Kidney (tissue), 14 donors: ENCODE results near the gene CALN1. TPM values are rescaled to one million over a fixed set of nuclear protein-coding genes. Genes with fewer than 3 reads are reported as not detected.

Experiments used
- DNase-seq, 5 donors: peaks; one replicate each; pipeline ENCODE4 v3.0.0-alpha.2; 2013 to 2020
- FAIRE-seq: peaks from 2 replicates; lab custom pipeline; 2012; peaks lifted over from hg19 to GRCh38; lab: Jason Lieb, UNC
- H3K27ac ChIP-seq, 2 donors: one replicate each; pipeline ENCODE4 v1.7.0; 2013; ENCODE audit warnings: low read depth in 2 of 2, low read length in 2 of 2, inconsistent platforms in 1 of 2
- H3K27me3 ChIP-seq: one replicate; pipeline ENCODE4 v1.7.1; 2013; ENCODE audit warnings: low read length, inconsistent platforms; ENCODE audit not compliant: control insufficient read depth, insufficient read depth
- H3K36me3 ChIP-seq, 3 donors: one replicate each; pipeline versions ENCODE4 v1.7.0 to v1.7.1; 2013; ENCODE audit warnings: low read length in 3 of 3, control low read depth in 1 of 3, inconsistent platforms in 1 of 3; ENCODE audit not compliant: insufficient read depth in 3 of 3, control insufficient read depth in 2 of 3
- H3K4me1 ChIP-seq, 3 donors: one replicate each; pipeline versions ENCODE4 v1.7.0 to v1.7.1; 2013; ENCODE audit warnings: low read length in 3 of 3, inconsistent platforms in 1 of 3, low read depth in 1 of 3; ENCODE audit not compliant: control insufficient read depth in 2 of 3, insufficient read depth in 2 of 3
- H3K4me3 ChIP-seq, 3 donors: one replicate each; pipeline versions ENCODE4 v1.7.0 to v1.8.1; 2013; ENCODE audit warnings: low read length in 3 of 3, control low read depth in 1 of 3, inconsistent platforms in 1 of 3
- H3K9ac ChIP-seq, 3 donors: one replicate each; pipeline versions ENCODE4 v1.7.0 to v1.7.1; 2013; ENCODE audit warnings: low read length in 3 of 3, control low read depth in 1 of 3, inconsistent platforms in 1 of 3
- H3K9me3 ChIP-seq, 3 donors: one replicate each; pipeline versions ENCODE4 v1.7.0 to v1.7.1; 2013; ENCODE audit warnings: low read length in 3 of 3, control low read depth in 1 of 3, inconsistent platforms in 1 of 3; ENCODE audit not compliant: control insufficient read depth in 2 of 3, insufficient read depth in 1 of 3
- intact Hi-C: fragments of 100-400 bp; cut with DNase I; formaldehyde crosslinking; loops from one replicate; pipeline ENCODE4 v1.11.1; 2022
- polyA plus RNA-seq: library from polyadenylated mRNA; stranded (reverse); fragments of 350-450 nt; fragmentation: Illumina TruSeq; extraction: RNeasy Lipid Tissue Mini Kit (QIAGEN cat#74804); gene quantifications from one replicate; pipeline ENCODE4 v1.2.3, GENCODE V29; 2014; ENCODE audit warnings: low read depth, low replicate concordance; ENCODE audit not compliant: insufficient read depth
- total RNA-seq: library from RNA; stranded (reverse); fragmentation: NEBNext Ultra II Directional; extraction: Animal tissue kit (Norgen Biotek cat#: 25700); gene quantifications from one replicate; pipeline ENCODE4 v1.2.1, GENCODE V29; 2021
- TF ChIP-seq, protein P1 (sequence below): IDR thresholded peaks from 3 replicates; pipeline ENCODE4 v1.5.1; 2012; ENCODE audit warnings: mild to moderate bottlenecking, moderate library complexity, borderline replicate concordance; ENCODE audit not compliant: insufficient read depth; ENCODE audit errors: extremely low read depth
- donor health status: control.
- donor health status: control.
- donor health status: control.
- donor health status: control.
- donor health status: control.
- donor health status: DM: yes; HTN: yes; CAD: no.
- donor health status: Normal renal cell carcinoma (clear cell type).

The CALN1 gene
- total and polyA plus RNA-seq, 2 donors from 2014 or later, result not detected

DNA sequence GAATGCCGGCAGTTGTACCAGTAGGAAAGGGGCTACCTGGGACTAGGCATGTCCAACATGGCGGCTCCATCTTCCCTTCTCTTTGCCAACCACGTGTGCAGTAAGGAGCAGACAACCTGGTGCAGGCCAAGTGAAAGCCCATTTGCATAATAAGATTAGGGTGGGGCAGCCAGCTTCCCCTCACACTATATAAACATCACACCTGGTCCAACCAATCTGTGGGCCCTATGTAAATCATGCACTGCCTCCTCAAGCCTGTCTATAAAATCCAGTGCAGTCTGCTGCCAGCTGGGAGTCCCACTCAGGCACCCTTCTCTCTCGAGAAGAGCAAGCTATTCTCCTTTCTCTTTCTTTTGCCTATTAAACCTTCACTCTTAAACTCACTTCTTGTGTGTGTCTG, 429.3 kb downstream of the CALN1 start:
- no peak for DNase-seq
- H3K36me3 ChIP-seq, result no peaks in the 10 kb centered on the region
- H3K9me3 ChIP-seq, result no peaks in the 10 kb centered on the region
- H3K4me1 ChIP-seq, result no peaks in the 10 kb centered on the region
- intact Hi-C loops, result no loop called here
- no peak overlapping the region for H3K4me3 ChIP-seq
- no peak overlapping the region for H3K27ac ChIP-seq
- H3K9ac ChIP-seq, result no peak overlapping the region
- TF ChIP-seq, protein P1, sequence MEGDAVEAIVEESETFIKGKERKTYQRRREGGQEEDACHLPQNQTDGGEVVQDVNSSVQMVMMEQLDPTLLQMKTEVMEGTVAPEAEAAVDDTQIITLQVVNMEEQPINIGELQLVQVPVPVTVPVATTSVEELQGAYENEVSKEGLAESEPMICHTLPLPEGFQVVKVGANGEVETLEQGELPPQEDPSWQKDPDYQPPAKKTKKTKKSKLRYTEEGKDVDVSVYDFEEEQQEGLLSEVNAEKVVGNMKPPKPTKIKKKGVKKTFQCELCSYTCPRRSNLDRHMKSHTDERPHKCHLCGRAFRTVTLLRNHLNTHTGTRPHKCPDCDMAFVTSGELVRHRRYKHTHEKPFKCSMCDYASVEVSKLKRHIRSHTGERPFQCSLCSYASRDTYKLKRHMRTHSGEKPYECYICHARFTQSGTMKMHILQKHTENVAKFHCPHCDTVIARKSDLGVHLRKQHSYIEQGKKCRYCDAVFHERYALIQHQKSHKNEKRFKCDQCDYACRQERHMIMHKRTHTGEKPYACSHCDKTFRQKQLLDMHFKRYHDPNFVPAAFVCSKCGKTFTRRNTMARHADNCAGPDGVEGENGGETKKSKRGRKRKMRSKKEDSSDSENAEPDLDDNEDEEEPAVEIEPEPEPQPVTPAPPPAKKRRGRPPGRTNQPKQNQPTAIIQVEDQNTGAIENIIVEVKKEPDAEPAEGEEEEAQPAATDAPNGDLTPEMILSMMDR, result no peak
- no peaks in the 10 kb centered on the region for H3K27me3 ChIP-seq
- no peak for FAIRE-seq

DNA sequence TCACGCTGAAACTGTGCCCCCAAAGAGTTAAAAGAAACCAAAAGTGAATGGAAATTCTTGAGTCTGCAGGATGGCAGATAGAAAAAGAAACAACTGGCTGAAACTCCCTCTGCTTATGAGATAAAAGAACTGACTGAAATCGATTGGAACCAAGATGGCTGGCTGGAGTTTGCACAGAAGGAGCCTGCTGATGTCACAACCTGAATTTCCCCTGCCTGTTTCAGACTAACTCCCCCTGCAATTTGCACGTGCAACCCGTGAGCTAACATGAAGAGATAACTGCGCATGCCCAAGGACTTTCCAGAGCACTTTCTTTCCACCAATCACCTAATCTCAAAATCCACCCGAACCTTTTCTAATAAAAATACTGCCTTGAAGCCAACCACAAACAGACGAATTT, 435.5 kb downstream of the CALN1 start:
- Histone ChIP-seq H3K36me3 (no peaks in the 10 kb centered on the region), H3K9me3 (no peaks in the 10 kb centered on the region), H3K4me1 (no peaks in the 10 kb centered on the region), H3K27me3 (no peaks in the 10 kb centered on the region), H3K27ac (no peak overlapping the region), H3K9ac (no peak overlapping the region), H3K4me3 (no peak overlapping the region)
- intact Hi-C loops, result no loop called here
- FAIRE-seq (no peak), DNase-seq (no peak)
- TF ChIP-seq, protein P1, result no peak

DNA sequence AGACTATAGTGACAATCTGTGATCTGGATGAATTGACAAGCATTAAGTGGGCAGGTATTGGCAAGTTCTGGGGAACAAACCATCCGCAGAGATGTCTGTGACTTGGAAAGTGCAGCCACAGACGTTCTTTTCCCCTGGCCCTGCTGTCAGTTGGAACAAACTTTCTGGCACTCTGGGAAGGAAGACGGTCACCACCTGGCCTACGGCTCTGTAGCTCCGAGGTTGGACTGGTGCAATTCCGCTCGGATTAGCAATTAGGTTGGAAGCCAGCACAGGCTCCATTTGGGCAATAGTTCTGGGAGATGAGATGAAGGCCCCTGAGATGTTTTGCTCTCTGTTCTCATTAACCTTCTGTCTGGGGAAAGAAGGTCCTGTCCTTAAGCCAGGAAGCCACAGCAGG, 437.5 kb downstream of the CALN1 start:
- H3K9me3 ChIP-seq, result no peaks in the 10 kb centered on the region
- no peak for FAIRE-seq
- intact Hi-C loops, result no loop called here
- no peak overlapping the region for H3K4me3 ChIP-seq
- H3K9ac ChIP-seq, result no peak overlapping the region
- H3K4me1 ChIP-seq, result no peaks in the 10 kb centered on the region
- TF ChIP-seq, protein P1, result no peak
- DNase-seq, result no peak
- H3K27me3 ChIP-seq, result no peaks in the 10 kb centered on the region
- H3K36me3 ChIP-seq, result no peaks in the 10 kb centered on the region
- H3K27ac ChIP-seq, result no peak overlapping the region

DNA sequence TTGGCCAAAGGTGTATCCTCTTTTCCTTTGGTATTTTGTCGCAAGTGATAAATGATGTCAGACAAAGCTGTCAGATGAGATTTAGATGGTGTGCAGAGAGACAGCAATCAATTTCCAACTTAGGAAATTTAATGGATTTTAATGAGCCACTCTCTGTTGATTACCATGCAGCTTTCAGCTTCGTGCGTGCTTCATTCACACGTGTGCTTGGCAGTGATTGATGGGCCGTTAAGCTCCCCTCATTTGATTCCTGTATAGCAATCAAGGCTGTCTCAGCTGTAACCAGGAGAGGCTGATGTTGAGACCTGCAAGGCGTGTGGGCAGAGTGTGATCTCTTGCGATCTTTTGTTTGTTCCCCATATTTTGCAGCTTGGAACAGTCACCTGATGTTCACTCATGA, 439.6 kb downstream of the CALN1 start:
- no peak overlapping the region for H3K9ac ChIP-seq
- TF ChIP-seq, protein P1, result no peak
- no peak for FAIRE-seq

More for the DNA sequence above, 439.6 kb downstream of the CALN1 start:
- no peak overlapping the region for H3K27ac ChIP-seq
- DNase-seq, result peak in 1 of 5 donors; percentile 15
- intact Hi-C loops, result no loop called here
- H3K27me3 ChIP-seq, result no peaks in the 10 kb centered on the region
- H3K36me3 ChIP-seq, result no peaks in the 10 kb centered on the region
- no peaks in the 10 kb centered on the region for H3K4me1 ChIP-seq
- no peaks in the 10 kb centered on the region for H3K9me3 ChIP-seq
- no peak overlapping the region for H3K4me3 ChIP-seq
